AG09319 (cell line): ENCODE data around the gene FXYD4.

Source experiments
- DNase-seq: peaks from one replicate; pipeline ENCODE4 v3.0.0-alpha.2; 2010; ENCODE audit warnings: low read depth; ENCODE audit errors: extremely low read depth
- CTCF ChIP-seq: IDR thresholded peaks from 2 replicates; pipeline ENCODE4 v1.5.1; 2011; ENCODE audit warnings: low read depth, mild to moderate bottlenecking, inconsistent platforms, low read length, moderate library complexity

The FXYD4 gene

GRCh38 chr10:43373461-43373860, 2.0 kb downstream of the FXYD4 start:
- TF ChIP-seq CTCF = no peak
- DNase-seq = no peak

GRCh38 chr10:43374194-43374593, 2.8 kb downstream of the FXYD4 start:
- no peak for TF ChIP-seq CTCF
- no peak for DNase-seq

GRCh38 chr10:43375401-43376020, 4.1 kb downstream of the FXYD4 start:
- no peak for TF ChIP-seq CTCF
- DNase-seq = no peak

GRCh38 chr10:43376046-43376635, 4.7 kb downstream of the FXYD4 start:
- DNase-seq = no peak
- no peak for TF ChIP-seq CTCF

DNA sequence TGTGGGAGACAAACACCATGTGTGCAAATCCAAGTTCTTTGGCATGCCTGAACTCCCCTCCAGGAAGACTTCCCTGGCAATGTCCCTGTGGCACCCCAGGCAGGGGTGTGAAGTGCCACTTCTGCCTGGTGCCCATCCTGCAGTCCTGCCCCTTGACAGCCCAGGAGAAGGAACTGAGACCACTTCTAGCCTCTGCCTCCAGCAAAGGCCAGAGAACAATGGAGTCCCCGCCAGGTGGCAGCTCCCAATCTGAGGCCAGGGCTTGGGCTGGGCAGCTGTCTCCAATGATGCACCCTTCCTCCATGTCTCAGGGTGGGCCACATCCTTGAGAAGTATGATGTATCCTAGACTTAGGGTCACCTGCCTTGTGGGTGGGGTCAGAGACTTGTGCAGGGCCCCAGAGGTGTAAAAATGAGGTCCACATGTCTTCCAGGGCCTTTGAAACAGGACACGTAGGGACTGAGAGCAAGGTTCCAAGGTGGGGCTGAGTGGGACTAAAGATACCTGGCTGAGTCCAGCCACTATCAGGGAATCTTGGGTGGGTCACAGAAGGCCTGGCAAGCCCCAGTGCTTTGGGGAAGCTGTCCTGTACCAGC, 5.5 kb downstream of the FXYD4 start:
- no peak for TF ChIP-seq CTCF
- no peak for DNase-seq

- DNase-seq = no peak
- no peak for TF ChIP-seq CTCF
Observed at GRCh38 chr10:43377424-43377883, 6.0 kb downstream of the FXYD4 start.

- no peak for TF ChIP-seq CTCF
- DNase-seq = no peak
Observed at GRCh38 chr10:43380610-43381222, 9.3 kb downstream of the FXYD4 start.
